Mesothelial cell of epicardium (in vitro differentiated cells): ENCODE measurements around the gene SMTN. TPM values are rescaled to one million over a fixed set of nuclear protein-coding genes. Genes with fewer than 3 reads are reported as not detected.
"Not testable (repeated sequence)": the region's sequence is repeated elsewhere in the genome, so short reads cannot be mapped to it uniquely, and the experiment has no call there.

Source experiments
- DNase-seq, 2 experiments: peaks; one replicate each; pipeline ENCODE4 v3.0.0; 2021; ENCODE audit warnings: low spot score in 2 of 2; ENCODE audit not compliant: unreplicated experiment in 2 of 2
- H3K27ac Mint-ChIP-seq: 2 replicates; pipeline ENCODE4 v1.8.0; 2021; ENCODE audit warnings: mixed read lengths
- H3K27me3 Mint-ChIP-seq: 2 replicates; pipeline ENCODE4 v1.8.0; 2021; ENCODE audit warnings: low read depth, mixed read lengths
- H3K36me3 Mint-ChIP-seq: 2 replicates; pipeline ENCODE4 v1.8.0; 2021; ENCODE audit warnings: mixed read lengths
- H3K4me1 Mint-ChIP-seq: 2 replicates; pipeline ENCODE4 v1.8.0; 2021; ENCODE audit warnings: mixed read lengths
- H3K4me3 Mint-ChIP-seq: 2 replicates; pipeline ENCODE4 v1.8.0; 2021; ENCODE audit warnings: mild to moderate bottlenecking, moderate library complexity, mixed read lengths
- H3K9me3 Mint-ChIP-seq: 2 replicates; pipeline ENCODE4 v1.8.0; 2021; ENCODE audit warnings: mixed read lengths
- CTCF ChIP-seq: fragments of 200-600 bp; sonication (generic); IDR thresholded peaks from one replicate; pipeline ENCODE4 v1.5.0; 2021; ENCODE audit warnings: antibody characterized with exemption; ENCODE audit not compliant: unreplicated experiment
- total RNA-seq: library from RNA; stranded (reverse); gene quantifications from 3 replicates; pipeline ENCODE4 v1.2.1, GENCODE V29; 2021

SMTN gene
- total RNA-seq, 1 donor from 2014 or later, result 67.0 TPM

- H3K27me3 Mint-ChIP-seq, result no peaks in the 10 kb centered on the region
- no peak for DNase-seq
- H3K36me3 Mint-ChIP-seq, result peaks cover 27% of the 10 kb centered on the region
- TF ChIP-seq CTCF, result no peak
- H3K9me3 Mint-ChIP-seq, result no peaks in the 10 kb centered on the region
- H3K27ac Mint-ChIP-seq, result no peak overlapping the region
- no peaks in the 10 kb centered on the region for H3K4me1 Mint-ChIP-seq
- no peak overlapping the region for H3K4me3 Mint-ChIP-seq
Observed at GRCh38 chr22:31095637-31096249, 14.6 kb downstream of the SMTN start.

DNA sequence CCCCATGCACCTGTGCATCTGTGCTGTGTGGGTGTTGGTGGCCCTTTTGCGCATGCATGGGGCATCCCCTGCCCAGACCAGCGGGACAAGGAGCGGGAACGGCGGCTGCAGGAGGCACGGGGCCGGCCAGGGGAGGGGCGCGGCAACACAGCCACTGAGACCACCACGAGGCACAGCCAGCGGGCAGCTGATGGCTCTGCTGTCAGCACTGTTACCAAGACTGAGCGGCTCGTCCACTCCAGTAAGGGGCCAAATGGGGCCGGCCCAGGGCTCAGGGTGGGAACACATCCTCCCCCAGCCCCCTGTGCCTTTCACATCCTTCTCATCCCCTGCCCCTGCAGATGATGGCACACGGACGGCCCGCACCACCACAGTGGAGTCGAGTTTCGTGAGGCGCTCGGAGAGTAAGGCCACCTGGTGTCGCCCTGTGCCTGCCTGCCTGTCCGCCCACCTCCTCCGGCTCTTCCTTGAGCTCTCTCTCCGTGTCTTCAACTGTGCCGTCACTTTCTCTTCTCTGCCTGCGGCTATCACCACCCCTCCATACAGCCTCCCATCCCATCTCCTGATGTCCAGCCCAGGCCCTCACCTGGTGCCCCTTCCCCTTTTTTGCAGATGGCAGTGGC, 15.7 kb downstream of the SMTN start:
- Mint-ChIP-seq H3K27ac (no peak overlapping the region), H3K9me3 (no peaks in the 10 kb centered on the region), H3K36me3 (peaks cover 28% of the 10 kb centered on the region), H3K4me3 (no peak overlapping the region), H3K27me3 (no peaks in the 10 kb centered on the region), H3K4me1 (no peaks in the 10 kb centered on the region)
- no peak for DNase-seq
- TF ChIP-seq CTCF, result no peak

DNA sequence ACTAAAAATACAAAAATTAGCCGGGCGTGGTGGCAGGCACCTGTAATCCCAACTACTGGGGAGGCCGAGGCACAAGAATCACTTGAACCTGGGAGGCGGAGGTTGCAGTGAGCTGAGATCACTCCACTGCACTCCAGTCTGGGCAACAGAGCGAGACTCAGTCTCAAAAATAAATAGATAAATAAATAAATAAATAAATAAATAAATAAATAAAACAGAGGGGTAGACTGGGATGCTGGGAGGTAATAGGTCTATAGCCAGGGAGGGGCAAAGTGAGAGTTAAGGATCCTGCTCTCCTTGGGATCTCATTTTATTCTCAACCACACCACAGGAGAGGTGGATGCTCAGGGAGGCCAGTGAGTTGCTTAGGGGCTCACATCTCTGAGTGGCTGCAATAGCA, 16.4 kb downstream of the SMTN start:
- peaks cover 30% of the 10 kb centered on the region for H3K36me3 Mint-ChIP-seq
- H3K27ac Mint-ChIP-seq, H3K9me3 Mint-ChIP-seq, H3K4me1 Mint-ChIP-seq, DNase-seq, H3K4me3 Mint-ChIP-seq, H3K27me3 Mint-ChIP-seq: not testable (repeated sequence)

DNA sequence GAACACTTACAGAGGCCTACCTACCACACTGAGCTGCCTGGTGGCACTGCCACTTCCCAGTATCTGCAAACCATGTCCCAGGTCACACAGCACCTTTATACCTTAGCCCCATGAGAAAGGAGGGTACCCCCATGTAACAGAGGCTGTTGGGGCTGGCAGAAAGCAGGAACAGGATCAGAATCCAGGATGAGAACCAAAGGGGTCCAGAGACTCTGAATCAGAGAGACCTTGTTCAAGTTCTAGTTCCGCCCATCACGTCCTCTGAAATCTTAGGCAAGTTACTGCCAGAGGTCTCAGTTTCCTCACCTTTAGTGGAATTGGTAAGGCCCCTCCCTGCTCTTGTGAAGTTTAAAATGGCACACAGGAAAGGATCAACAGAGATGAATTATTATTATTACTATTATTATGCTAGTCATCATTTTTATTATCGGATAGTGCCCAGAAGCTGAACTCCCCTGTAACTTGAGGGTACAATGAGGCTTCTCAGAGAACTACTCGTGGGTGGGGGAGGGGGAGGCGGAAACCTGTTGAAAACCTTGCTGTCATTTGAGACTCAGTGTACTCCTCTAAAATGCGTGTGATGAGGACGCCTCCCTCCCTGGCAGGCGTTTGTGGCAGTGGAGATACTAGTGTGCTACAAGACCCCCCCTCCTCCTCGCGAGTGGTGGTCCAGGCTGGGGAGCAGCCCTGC, 17.0 kb downstream of the SMTN start:
- peaks cover 30% of the 10 kb centered on the region for H3K36me3 Mint-ChIP-seq
- TF ChIP-seq CTCF, result no peak

DNA sequence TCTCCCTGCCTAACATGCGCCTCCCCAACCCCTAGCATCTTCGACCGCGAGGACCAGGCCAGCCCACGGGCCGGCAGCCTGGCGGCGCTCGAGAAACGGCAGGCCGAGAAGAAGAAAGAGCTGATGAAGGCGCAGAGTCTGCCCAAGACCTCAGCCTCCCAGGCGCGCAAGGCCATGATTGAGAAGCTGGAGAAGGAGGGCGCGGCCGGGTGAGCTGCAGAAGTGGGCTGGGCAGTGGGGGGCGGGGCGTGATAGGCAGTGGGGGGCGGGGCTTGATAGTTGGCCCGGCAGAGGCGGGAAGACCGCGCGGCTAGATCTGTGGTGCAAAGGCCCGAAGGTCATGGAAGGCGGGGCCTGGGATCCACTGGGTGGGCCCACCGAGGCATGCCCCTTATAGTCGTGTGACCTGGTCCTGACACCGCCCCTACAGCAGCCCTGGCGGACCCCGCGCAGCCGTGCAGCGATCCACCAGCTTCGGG, 17.6 kb downstream of the SMTN start:
- Mint-ChIP-seq H3K27me3 (no peaks in the 10 kb centered on the region), H3K36me3 (peaks cover 30% of the 10 kb centered on the region), H3K9me3 (no peaks in the 10 kb centered on the region), H3K4me3 (no peak overlapping the region), H3K4me1 (no peaks in the 10 kb centered on the region), H3K27ac (no peak overlapping the region)
- DNase-seq, result no peak
- no peak for TF ChIP-seq CTCF

More for the DNA sequence above, 17.0 kb downstream of the SMTN start:
- no peak for DNase-seq
- Mint-ChIP-seq H3K9me3 (no peaks in the 10 kb centered on the region), H3K4me3 (no peak overlapping the region), H3K4me1 (no peaks in the 10 kb centered on the region), H3K27me3 (no peaks in the 10 kb centered on the region), H3K27ac (no peak overlapping the region)

DNA sequence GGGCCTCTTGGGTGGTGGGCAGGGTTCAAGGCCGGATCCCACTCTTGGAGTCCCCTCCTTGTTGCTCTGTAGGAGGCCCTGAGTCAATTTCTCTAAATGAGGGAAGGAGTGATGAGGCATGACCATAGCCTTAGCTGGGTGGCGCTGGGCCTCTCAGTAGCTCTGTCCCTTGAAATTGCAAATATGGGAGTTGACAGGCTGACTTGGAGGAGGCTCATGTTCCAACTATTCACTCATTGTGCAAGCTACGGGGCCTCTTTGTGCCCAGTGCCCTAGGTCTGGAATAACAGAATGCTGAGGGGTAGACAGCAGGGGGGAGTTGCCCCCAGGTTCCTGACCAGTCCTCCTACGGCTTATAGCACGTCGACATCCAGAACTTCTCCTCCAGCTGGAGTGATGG, 18.3 kb downstream of the SMTN start:
- Mint-ChIP-seq H3K27ac (no peak overlapping the region), H3K27me3 (no peaks in the 10 kb centered on the region), H3K4me3 (no peak overlapping the region), H3K9me3 (no peaks in the 10 kb centered on the region), H3K4me1 (no peaks in the 10 kb centered on the region), H3K36me3 (peaks cover 30% of the 10 kb centered on the region)
- no peak for TF ChIP-seq CTCF
- no peak for DNase-seq
